Upper lobe of left lung (tissue), 4 donors: ENCODE data around the gene DVL3.

Experiments
- POLR2A ChIP-seq, 4 donors: fragments of 450-650 bp; IDR thresholded peaks; one replicate each; pipeline ENCODE4 v1.5.1; 2016 to 2017; ENCODE audit warnings: antibody characterized with exemption in 4 of 4, mild to moderate bottlenecking in 2 of 4
- TF ChIP-seq, protein P1 (sequence below), 6 experiments: fragments of 450-650 bp in 4 of 6; fragments of 200-600 bp in 2 of 6; sonication (generic) in 2 of 6; IDR thresholded peaks; one replicate each; pipeline ENCODE4 v1.5.1; 2016 to 2019; ENCODE audit warnings: antibody characterized with exemption in 6 of 6

DNA sequence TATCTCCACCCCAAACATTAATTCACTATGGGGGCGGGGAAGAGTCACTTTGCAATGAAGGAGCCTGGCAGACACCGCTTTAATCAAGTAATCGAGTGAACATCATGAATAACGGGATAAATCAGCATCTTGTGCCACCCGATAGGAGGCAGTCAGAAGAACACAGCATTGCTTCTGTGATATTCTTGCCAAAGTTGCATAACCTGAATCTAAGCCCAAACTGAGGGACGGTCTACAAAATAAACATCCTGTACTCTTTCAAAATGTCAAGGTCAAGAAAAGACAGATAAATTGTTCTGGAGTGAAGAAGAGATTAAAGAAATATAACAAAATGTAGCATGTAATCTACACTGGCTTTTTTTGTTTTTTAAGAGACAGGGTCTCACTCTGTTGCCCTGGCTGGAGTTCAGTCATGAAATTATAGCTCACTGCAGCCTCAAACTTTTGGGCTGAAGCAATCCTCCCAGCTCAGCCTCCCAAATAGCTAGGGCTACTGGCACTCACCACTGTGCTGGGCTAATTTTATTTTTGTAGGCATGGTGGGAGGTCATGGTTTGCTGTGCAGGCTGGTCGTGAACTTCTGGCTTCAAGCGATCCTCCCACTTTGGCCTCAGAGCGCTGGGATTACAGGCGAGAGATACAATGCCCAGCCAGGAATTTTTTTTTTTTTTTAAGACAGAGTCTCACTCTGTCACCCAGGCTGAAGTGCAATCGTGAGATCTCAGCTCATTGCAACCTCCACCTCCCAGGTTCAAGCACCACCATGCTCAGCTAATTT is 54.2 kb downstream of the DVL3 start:
- no peak for TF ChIP-seq POLR2A (IDR thresholded peaks at IDR 0.05)
- TF ChIP-seq, protein P1, sequence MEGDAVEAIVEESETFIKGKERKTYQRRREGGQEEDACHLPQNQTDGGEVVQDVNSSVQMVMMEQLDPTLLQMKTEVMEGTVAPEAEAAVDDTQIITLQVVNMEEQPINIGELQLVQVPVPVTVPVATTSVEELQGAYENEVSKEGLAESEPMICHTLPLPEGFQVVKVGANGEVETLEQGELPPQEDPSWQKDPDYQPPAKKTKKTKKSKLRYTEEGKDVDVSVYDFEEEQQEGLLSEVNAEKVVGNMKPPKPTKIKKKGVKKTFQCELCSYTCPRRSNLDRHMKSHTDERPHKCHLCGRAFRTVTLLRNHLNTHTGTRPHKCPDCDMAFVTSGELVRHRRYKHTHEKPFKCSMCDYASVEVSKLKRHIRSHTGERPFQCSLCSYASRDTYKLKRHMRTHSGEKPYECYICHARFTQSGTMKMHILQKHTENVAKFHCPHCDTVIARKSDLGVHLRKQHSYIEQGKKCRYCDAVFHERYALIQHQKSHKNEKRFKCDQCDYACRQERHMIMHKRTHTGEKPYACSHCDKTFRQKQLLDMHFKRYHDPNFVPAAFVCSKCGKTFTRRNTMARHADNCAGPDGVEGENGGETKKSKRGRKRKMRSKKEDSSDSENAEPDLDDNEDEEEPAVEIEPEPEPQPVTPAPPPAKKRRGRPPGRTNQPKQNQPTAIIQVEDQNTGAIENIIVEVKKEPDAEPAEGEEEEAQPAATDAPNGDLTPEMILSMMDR (IDR thresholded peaks at IDR 0.05): no peak
